ENCODE data around the gene USP40.

DNA sequence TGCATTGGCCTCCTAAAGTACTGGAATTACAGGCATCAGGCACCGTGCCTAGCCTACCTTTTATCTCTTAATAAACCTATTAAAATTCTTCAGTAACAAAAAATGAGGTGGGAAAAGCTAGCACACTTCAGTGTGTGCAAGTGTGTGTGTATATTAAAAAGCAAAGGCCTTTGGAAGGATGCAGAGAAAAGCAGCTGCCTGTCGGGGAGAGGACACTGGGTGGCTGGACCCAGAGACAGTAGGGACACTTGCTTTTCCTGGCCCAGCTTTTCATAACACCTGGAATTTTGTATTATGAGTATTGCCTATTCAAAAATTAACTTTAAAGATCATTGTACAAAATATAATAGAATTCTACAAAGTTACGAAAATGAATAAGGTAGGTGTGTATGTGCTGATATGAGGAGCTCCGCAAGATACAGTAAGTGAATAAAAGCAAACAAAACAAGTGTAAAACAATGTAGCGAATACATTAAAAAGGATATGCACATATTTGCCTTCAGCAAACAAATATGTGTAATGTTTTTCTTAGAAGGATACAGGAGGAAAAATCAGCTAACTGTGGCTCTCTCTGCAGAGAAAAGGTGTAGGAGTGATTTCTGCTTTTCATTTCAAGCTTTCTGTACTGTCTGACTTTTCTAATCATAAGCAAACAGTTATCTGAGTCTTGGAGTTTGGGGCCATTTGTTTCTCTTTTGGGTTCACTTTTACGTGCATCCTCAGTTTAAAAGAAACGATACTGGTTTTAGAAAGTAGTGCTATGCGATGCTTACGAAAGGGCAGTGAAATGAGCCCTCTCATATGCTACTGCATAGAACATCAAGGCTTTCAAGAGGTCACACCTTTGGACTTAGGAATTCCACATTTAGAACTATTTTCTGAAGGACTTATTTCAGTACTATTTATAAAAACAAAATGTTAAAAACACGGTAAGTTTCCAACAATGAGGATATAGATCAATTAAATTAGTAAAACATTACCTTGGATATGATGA is 70.8 kb downstream of the USP40 start:
- TF ChIP-seq, protein P1, sequence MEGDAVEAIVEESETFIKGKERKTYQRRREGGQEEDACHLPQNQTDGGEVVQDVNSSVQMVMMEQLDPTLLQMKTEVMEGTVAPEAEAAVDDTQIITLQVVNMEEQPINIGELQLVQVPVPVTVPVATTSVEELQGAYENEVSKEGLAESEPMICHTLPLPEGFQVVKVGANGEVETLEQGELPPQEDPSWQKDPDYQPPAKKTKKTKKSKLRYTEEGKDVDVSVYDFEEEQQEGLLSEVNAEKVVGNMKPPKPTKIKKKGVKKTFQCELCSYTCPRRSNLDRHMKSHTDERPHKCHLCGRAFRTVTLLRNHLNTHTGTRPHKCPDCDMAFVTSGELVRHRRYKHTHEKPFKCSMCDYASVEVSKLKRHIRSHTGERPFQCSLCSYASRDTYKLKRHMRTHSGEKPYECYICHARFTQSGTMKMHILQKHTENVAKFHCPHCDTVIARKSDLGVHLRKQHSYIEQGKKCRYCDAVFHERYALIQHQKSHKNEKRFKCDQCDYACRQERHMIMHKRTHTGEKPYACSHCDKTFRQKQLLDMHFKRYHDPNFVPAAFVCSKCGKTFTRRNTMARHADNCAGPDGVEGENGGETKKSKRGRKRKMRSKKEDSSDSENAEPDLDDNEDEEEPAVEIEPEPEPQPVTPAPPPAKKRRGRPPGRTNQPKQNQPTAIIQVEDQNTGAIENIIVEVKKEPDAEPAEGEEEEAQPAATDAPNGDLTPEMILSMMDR (IDR thresholded peaks at IDR 0.05), result no peak
- TF ChIP-seq, protein P2, sequence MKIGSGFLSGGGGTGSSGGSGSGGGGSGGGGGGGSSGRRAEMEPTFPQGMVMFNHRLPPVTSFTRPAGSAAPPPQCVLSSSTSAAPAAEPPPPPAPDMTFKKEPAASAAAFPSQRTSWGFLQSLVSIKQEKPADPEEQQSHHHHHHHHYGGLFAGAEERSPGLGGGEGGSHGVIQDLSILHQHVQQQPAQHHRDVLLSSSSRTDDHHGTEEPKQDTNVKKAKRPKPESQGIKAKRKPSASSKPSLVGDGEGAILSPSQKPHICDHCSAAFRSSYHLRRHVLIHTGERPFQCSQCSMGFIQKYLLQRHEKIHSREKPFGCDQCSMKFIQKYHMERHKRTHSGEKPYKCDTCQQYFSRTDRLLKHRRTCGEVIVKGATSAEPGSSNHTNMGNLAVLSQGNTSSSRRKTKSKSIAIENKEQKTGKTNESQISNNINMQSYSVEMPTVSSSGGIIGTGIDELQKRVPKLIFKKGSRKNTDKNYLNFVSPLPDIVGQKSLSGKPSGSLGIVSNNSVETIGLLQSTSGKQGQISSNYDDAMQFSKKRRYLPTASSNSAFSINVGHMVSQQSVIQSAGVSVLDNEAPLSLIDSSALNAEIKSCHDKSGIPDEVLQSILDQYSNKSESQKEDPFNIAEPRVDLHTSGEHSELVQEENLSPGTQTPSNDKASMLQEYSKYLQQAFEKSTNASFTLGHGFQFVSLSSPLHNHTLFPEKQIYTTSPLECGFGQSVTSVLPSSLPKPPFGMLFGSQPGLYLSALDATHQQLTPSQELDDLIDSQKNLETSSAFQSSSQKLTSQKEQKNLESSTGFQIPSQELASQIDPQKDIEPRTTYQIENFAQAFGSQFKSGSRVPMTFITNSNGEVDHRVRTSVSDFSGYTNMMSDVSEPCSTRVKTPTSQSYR (CRISPR knock-in tag; IDR thresholded peaks at IDR 0.05), result no peak
